MM.1S (cell line): ENCODE results near the gene SLCO1A2.

Source experiments
- CTCF ChIP-seq: fragments of 300-600 bp; sonication (generic); IDR thresholded peaks from 2 replicates; pipeline ENCODE4 v1.5.1; 2016; ENCODE audit warnings: antibody characterized with exemption, low read length, mixed read lengths
- EZH2 ChIP-seq: fragments of 300-600 bp; sonication (generic); optimal IDR thresholded peaks from 2 replicates; pipeline ENCODE3; 2017; ENCODE audit warnings: low read depth, mild to moderate bottlenecking, antibody characterized with exemption, low read length, mixed read lengths
- EZH2phosphoT487 ChIP-seq: fragments of 300-600 bp; sonication (generic); IDR thresholded peaks from 2 replicates; pipeline ENCODE4 v1.6.1; 2018; ENCODE audit warnings: antibody characterized with exemption, low read length

GRCh38 chr12:21384261-21384660 is 49.5 kb upstream of the SLCO1A2 start:
- TF ChIP-seq CTCF (no peak), EZH2phosphoT487 (no peak), EZH2 (no peak)
